Measurements from ENCODE around the gene RSPRY1. TPM values are rescaled to one million over a fixed set of nuclear protein-coding genes. Genes with fewer than 3 reads are reported as not detected.

Gene RSPRY1
- 46.6 and 49.2 TPM in 2 replicates for total RNA-seq (ENCODE audit: low replicate concordance)

- DNase-seq (ENCODE audit: low spot score), result peak; percentile 99
- H3K79me2 ChIP-seq (ENCODE audit: low read depth), result peaks cover 95% of the 10 kb centered on the region
- TF ChIP-seq EZH2phosphoT487 (IDR thresholded peaks at IDR 0.05) (no peak), CTCF (IDR thresholded peaks at IDR 0.05) (no peak), EZH2 (IDR thresholded peaks at IDR 0.05) (no peak)
- H3K36me3 Mint-ChIP-seq, result peaks cover 2% of the 10 kb centered on the region
- no peaks in the 10 kb centered on the region for H3K36me3 ChIP-seq
- peak within 1 kb of the TSS; percentile 97 for H3K27ac Mint-ChIP-seq
- H3K27me3 Mint-ChIP-seq (ENCODE audit: insufficient read depth, low read depth), result no peaks in the 10 kb centered on the region
- peak within 1 kb of the TSS; percentile 97 for H3K4me2 ChIP-seq
- peak within 1 kb of the TSS; percentile 96 for H2AFZ ChIP-seq (replicated peaks)
- peak within 1 kb of the TSS; percentile 94 for H3K9ac ChIP-seq
- peaks cover 34% of the 10 kb centered on the region for H4K20me1 ChIP-seq (ENCODE audit: low read depth)
- H3F3A ChIP-seq (ENCODE audit: low read depth), result peaks cover 7% of the 10 kb centered on the region
- H3K4me1 ChIP-seq, result peaks cover 22% of the 10 kb centered on the region
- no peaks in the 10 kb centered on the region for H3K9me3 ChIP-seq (ENCODE audit: low read depth)
- peak within 1 kb of the TSS; percentile 65 for H3K27ac ChIP-seq
- peak within 1 kb of the TSS; percentile 97 for H3K4me3 ChIP-seq
- no peaks in the 10 kb centered on the region for H3K27me3 ChIP-seq
- peak within 1 kb of the TSS; percentile 100 for H3K4me3 Mint-ChIP-seq
- no peaks in the 10 kb centered on the region for H3K9me3 Mint-ChIP-seq
- peaks cover 28% of the 10 kb centered on the region for H3K4me1 Mint-ChIP-seq
Observed at GRCh38 chr16:57185945-57186871, at the start of gene RSPRY1, which contains the start of gene PSME3IP1. TSS of gene RSPRY1 (plus strand) at chr16:57186329. CDS start at chr16:57204659, 18,330 bp downstream. TSS of gene PSME3IP1 (minus strand) at chr16:57186039. CDS start at chr16:57173854, 12,185 bp downstream.

- peaks cover 12% of the 10 kb centered on the region for H3K36me3 Mint-ChIP-seq
- Histone ChIP-seq H3F3A (ENCODE audit: low read depth) (no peaks in the 10 kb centered on the region), H3K27ac (no peak overlapping the region), H3K36me3 (no peaks in the 10 kb centered on the region), H3K4me3 (no peak overlapping the region), H4K20me1 (ENCODE audit: low read depth) (no peaks in the 10 kb centered on the region), H3K27me3 (no peaks in the 10 kb centered on the region), H3K4me1 (peaks cover 17% of the 10 kb centered on the region), H2AFZ (replicated peaks) (no peak overlapping the region), H3K9ac (no peak overlapping the region), H3K9me3 (ENCODE audit: low read depth) (no peaks in the 10 kb centered on the region), H3K79me2 (ENCODE audit: low read depth) (no peaks in the 10 kb centered on the region), H3K4me2 (no peak overlapping the region)
- H3K4me1 Mint-ChIP-seq, result peaks cover 39% of the 10 kb centered on the region
- H3K4me3 Mint-ChIP-seq, result no peak overlapping the region
- no peak for TF ChIP-seq EZH2phosphoT487 (IDR thresholded peaks at IDR 0.05)
- TF ChIP-seq CTCF (IDR thresholded peaks at IDR 0.05), result no peak
- TF ChIP-seq EZH2 (IDR thresholded peaks at IDR 0.05), result no peak
- no peaks in the 10 kb centered on the region for H3K9me3 Mint-ChIP-seq
- no peak for DNase-seq (ENCODE audit: low spot score)
- no peak overlapping the region for H3K27ac Mint-ChIP-seq
- H3K27me3 Mint-ChIP-seq (ENCODE audit: insufficient read depth, low read depth), result no peaks in the 10 kb centered on the region
Observed at GRCh38 chr16:57137043-57137442, 49.1 kb upstream of the RSPRY1 start.

- Mint-ChIP-seq H3K9me3 (no peaks in the 10 kb centered on the region), H3K4me1 (peaks cover 39% of the 10 kb centered on the region), H3K36me3 (peaks cover 12% of the 10 kb centered on the region), H3K27ac (peak overlapping the region; percentile 68), H3K27me3 (ENCODE audit: insufficient read depth, low read depth) (no peaks in the 10 kb centered on the region), H3K4me3 (no peak overlapping the region)
- Histone ChIP-seq H3K4me2 (no peak overlapping the region), H3K27ac (no peak overlapping the region), H3K27me3 (no peaks in the 10 kb centered on the region), H3K9ac (no peak overlapping the region), H2AFZ (replicated peaks) (no peak overlapping the region), H3K9me3 (ENCODE audit: low read depth) (no peaks in the 10 kb centered on the region), H3K36me3 (no peaks in the 10 kb centered on the region), H3K79me2 (ENCODE audit: low read depth) (no peaks in the 10 kb centered on the region), H4K20me1 (ENCODE audit: low read depth) (no peaks in the 10 kb centered on the region), H3F3A (ENCODE audit: low read depth) (no peaks in the 10 kb centered on the region), H3K4me3 (no peak overlapping the region), H3K4me1 (peaks cover 10% of the 10 kb centered on the region)
- TF ChIP-seq EZH2phosphoT487 (IDR thresholded peaks at IDR 0.05), result no peak
- TF ChIP-seq CTCF (IDR thresholded peaks at IDR 0.05), result no peak
- TF ChIP-seq EZH2 (IDR thresholded peaks at IDR 0.05), result no peak
- no peak for DNase-seq (ENCODE audit: low spot score)
Observed at GRCh38 chr16:57137566-57138273, 48.4 kb upstream of the RSPRY1 start.

All from neural progenitor cell (in vitro differentiated cells).